GM20000 (cell line): ENCODE measurements around the gene ACSM5.

Source experiments
- DNase-seq: peaks from one replicate; pipeline ENCODE4 v3.0.0; 2012; ENCODE audit warnings: low spot score
- TF ChIP-seq, protein P1 (sequence below): IDR thresholded peaks from 2 replicates; pipeline ENCODE4 v1.5.1; 2012; ENCODE audit warnings: mild to moderate bottlenecking, control low read depth; ENCODE audit errors: extremely low read depth, missing control alignments

The ACSM5 gene

DNA sequence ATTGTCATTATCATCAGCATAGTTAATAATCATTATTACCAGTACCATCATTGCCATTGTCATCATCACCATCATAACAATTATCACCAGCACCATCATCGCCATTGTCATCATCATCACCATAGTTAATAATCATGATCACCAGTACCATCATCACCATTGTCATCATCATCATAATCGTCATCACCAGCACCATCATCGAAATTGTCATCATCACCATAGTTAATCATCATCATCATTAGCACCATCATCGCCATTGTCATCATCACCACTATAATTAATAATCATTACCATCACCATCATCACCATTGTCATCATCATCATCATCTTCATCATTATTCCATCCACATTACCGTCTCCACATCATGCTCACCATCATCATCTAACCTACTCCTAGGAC lies 18.3 kb upstream of the ACSM5 start:
- DNase-seq = no peak
- TF ChIP-seq, protein P1, sequence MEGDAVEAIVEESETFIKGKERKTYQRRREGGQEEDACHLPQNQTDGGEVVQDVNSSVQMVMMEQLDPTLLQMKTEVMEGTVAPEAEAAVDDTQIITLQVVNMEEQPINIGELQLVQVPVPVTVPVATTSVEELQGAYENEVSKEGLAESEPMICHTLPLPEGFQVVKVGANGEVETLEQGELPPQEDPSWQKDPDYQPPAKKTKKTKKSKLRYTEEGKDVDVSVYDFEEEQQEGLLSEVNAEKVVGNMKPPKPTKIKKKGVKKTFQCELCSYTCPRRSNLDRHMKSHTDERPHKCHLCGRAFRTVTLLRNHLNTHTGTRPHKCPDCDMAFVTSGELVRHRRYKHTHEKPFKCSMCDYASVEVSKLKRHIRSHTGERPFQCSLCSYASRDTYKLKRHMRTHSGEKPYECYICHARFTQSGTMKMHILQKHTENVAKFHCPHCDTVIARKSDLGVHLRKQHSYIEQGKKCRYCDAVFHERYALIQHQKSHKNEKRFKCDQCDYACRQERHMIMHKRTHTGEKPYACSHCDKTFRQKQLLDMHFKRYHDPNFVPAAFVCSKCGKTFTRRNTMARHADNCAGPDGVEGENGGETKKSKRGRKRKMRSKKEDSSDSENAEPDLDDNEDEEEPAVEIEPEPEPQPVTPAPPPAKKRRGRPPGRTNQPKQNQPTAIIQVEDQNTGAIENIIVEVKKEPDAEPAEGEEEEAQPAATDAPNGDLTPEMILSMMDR = no peak

DNA sequence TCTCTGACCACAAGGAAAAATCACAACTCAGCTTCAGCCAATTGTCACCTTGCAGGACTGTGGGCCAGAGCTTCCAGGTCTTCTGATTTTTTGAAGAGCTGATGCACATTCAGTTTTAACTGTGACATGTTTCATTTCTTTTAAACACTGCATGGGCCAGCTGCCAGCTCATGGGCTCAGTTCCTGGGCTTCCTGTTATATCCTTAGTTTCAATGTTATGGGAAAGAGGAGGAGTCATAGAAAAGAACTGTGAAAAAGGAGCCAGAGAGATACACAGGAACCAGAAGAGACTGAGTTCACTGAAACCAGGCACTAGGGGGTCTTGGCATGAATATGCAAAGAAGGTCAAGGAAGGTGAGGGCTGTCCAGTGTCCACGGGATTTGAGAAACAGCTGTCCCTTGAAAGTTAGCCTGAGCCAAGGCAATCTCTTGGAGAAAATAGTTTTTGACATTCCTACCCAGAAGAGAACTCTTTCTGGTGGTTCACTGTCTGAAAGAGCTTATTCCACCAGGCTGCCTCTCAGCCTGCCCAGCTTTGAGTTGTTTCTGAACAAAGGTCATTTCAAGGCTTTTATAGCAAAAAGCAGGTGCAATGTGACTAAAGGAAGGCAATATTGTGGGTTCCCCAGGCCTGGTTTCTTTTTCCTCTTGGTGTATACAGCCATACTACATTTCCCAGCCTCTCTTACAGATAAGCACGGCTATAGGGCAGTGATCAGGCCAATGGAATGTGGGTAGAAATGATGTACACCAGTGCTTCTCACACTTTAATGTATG lies 15.3 kb upstream of the ACSM5 start:
- TF ChIP-seq, protein P1 = no peak
- no peak for DNase-seq

DNA sequence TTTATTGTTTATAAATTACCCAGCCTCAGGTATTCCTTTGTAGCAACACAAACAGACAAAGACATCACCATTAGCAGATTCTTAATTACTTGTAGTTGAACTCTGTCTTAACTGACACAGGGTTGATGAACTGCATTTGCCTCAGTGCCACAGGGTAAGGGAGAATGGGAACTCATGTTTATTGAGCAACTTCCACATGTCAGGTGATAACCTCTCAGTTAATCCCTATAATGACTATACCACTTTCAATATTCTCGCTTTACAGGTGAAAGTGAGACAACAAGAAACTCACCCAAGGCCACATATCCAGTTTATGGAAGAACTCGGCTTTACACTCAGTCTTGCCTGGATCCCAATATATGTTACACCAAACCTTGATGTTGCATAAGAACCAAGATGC lies 13.4 kb upstream of the ACSM5 start:
- TF ChIP-seq, protein P1 = no peak
- no peak for DNase-seq

DNA sequence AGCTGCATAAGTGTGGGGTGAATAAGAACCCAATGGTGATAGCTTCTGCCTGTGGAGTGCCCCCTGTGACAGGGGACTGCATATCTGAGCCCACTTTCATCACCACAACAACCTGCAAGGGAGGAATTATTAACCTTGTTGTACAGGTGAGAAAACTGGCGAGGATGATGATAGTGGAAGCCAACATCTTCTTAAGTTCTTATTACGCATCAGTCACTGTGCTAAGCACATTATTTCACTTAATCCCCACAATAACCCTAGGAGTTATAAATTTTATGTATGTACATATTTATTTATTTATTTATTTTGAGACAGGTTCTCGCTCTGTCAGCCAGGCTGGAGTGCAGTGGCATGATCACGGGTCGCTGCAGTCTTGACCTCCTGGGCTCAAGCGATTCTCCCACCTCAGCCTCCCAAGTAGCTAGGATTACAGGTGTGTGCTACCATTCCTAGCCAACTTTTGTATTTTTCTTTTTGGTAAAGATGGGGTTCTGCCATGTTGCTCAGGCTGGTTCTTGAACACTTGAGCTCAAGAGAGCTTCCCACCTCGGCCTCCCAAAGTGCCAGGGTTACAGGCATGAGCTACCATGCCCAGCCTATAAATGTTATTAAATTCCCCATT lies 12.4 kb upstream of the ACSM5 start:
- TF ChIP-seq, protein P1 = no peak
- DNase-seq = no peak

DNA sequence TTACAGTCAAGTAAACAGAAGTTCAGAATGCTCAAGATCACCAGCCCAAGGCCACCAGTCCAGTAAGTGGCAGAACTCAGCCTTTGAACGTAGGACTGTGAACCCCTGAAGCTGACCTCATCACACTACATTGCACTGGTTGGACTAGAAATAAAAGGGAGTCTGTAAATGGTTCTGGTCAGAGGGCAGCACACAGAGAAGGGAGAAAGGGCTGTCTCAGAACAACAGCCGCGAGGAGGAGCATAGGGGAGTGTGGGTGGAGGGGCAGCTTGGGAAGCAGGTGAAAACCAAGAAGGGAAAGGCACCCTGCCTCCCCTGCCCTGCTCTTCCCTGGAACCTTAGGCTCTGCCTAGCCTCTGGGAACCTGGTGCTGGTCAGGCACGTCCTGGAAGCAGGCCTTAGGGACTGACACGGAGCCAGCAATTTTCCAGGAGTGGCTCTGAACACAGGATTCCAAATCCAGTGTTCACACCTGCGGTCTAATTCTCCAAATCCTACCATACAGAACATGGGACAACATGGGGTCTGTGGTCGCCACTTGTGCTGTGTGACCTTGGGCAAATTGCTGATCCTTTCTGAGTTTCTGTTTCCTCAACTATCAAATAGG lies 11.8 kb upstream of the ACSM5 start:
- DNase-seq = no peak
- TF ChIP-seq, protein P1 = no peak

DNA sequence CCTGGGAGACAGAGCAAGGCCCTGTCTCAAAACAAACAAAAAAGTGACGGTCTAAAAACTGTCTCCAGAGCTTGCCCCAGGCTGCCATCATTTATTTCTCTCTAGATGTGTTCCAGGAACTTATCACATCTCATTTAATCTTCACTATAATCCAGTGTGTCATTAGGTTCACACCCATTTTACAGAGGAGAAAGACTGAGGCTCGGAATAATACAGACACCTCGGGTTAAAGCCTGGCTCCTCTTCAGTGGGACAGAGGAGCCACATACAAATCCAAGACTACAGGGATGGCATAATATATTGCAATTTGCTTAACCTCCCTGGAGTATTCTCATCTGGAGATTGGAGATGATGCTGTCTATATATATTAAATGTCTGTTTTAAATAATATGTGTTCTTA lies 10.7 kb upstream of the ACSM5 start:
- no peak for DNase-seq
- TF ChIP-seq, protein P1 = no peak

DNA sequence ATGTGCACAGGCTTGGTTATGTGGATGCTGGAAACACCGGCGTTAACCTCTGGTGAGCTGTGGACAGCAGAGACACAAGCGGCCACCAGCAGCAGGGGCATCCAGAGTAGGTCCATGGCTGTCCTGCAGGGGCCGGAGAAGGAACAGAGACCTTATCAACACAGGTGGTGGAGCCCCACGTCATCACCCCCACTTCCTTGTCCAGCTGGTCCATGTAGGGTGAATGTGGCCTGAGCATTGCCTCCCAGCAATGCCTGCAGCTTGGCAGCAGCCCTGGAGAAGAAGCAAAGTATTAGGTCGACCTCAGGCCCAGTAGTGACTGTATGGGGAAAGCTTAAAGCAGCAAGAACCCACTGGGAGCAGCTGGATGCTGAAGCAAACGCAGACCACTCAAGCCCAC lies 10.1 kb upstream of the ACSM5 start:
- DNase-seq = no peak
- TF ChIP-seq, protein P1 = no peak
